ENCODE measurements around the gene OAS2.

OAS2 gene

DNA sequence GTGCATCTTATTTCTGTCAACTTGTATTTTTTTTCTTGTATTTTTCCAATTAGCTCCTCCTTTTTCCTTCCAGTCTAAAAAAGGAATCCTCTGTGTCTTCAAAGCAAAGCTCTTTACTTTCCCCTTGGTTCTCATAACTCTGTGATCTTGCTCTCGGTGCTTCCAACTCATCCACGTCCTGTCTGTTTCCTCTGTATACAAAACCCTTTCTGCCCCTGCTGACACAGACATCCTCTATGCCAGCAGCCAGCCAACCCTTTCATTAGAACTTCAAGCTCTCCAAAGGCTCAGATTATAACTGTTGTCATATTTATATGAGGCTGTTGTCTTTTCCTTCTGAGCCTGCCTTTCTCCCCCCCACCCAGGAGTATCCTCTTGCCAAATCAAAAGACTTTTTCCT is 32.4 kb downstream of the OAS2 start:
- Histone ChIP-seq H3K36me3 (ENCODE audit: control insufficient read depth, insufficient read depth, low read length) (no peaks in the 10 kb centered on the region), H3K4me1 (ENCODE audit: control insufficient read depth, insufficient read depth, low read length) (no peaks in the 10 kb centered on the region), H3K27me3 (ENCODE audit: control insufficient read depth, insufficient read depth, low read length, poor library complexity, severe bottlenecking) (no peaks in the 10 kb centered on the region), H3K27ac (ENCODE audit: insufficient read depth, low read depth, low read length, poor library complexity, severe bottlenecking) (no peak overlapping the region), H3K4me3 (ENCODE audit: insufficient read depth, low read depth, low read length) (no peak overlapping the region), H3K9me3 (ENCODE audit: control insufficient read depth, low read length) (peaks cover 5% of the 10 kb centered on the region)
- WGBS, 2 experiments = 83 to 84% methylated on average over 2 of the region's 2 CpGs

DNA sequence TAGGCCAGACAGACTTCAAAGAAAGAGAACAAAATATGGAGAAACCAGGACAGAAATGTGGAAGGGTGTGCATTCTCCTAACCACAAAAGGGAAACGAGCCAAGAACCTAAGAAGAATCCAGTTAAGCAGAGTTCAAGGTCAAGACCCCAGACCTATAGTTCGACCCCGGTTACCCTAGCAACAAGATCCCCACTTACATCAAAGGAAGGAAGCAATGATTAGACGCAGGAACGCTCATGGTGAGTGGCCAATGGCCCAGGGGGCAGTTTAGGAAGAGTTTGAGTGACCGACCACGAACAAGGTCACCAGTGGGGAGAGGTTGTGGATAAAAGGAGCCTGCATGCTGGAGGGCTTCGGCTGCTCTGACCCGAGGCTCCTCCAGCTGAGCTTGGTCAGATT is 36.2 kb downstream of the OAS2 start:
- no peaks in the 10 kb centered on the region for H3K36me3 ChIP-seq (ENCODE audit: control insufficient read depth, insufficient read depth, low read length)
- H3K27me3 ChIP-seq (ENCODE audit: control insufficient read depth, insufficient read depth, low read length, poor library complexity, severe bottlenecking) = no peaks in the 10 kb centered on the region
- H3K4me1 ChIP-seq (ENCODE audit: control insufficient read depth, insufficient read depth, low read length) = peaks cover 5% of the 10 kb centered on the region
- 92 to 93% methylated on average over 9 of the region's 9 CpGs for WGBS, 2 experiments
- H3K27ac ChIP-seq (ENCODE audit: insufficient read depth, low read depth, low read length, poor library complexity, severe bottlenecking) = no peak overlapping the region
- peaks cover 5% of the 10 kb centered on the region for H3K9me3 ChIP-seq (ENCODE audit: control insufficient read depth, low read length)
- H3K4me3 ChIP-seq (ENCODE audit: insufficient read depth, low read depth, low read length) = no peak overlapping the region

DNA sequence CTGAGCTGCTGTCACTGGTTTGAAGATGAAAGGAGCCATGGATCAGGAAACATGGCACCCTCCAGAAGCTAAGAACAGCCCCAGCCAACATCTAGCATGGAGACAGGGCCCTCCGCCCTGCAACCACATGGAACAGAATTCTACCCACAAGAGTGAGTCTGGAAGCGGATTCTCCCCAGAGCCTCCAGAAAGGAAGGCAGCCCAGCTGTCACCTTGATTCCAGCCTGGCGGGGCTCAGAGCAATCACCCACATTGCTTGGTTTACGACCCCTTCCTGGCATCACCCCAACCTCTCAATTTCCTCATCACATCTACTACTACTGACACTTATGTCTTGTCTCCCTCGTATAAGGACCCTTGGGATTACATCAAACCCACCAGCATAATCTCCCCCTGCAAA is 38.5 kb downstream of the OAS2 start:
- no peaks in the 10 kb centered on the region for H3K27me3 ChIP-seq (ENCODE audit: control insufficient read depth, insufficient read depth, low read length, poor library complexity, severe bottlenecking)
- H3K4me3 ChIP-seq (ENCODE audit: insufficient read depth, low read depth, low read length) = no peak overlapping the region
- H3K27ac ChIP-seq (ENCODE audit: insufficient read depth, low read depth, low read length, poor library complexity, severe bottlenecking) = no peak overlapping the region
- H3K36me3 ChIP-seq (ENCODE audit: control insufficient read depth, insufficient read depth, low read length) = no peaks in the 10 kb centered on the region
- 89 to 90% methylated on average over 5 of the region's 5 CpGs for WGBS, 2 experiments
- no peaks in the 10 kb centered on the region for H3K9me3 ChIP-seq (ENCODE audit: control insufficient read depth, low read length)
- peaks cover 5% of the 10 kb centered on the region for H3K4me1 ChIP-seq (ENCODE audit: control insufficient read depth, insufficient read depth, low read length)

DNA sequence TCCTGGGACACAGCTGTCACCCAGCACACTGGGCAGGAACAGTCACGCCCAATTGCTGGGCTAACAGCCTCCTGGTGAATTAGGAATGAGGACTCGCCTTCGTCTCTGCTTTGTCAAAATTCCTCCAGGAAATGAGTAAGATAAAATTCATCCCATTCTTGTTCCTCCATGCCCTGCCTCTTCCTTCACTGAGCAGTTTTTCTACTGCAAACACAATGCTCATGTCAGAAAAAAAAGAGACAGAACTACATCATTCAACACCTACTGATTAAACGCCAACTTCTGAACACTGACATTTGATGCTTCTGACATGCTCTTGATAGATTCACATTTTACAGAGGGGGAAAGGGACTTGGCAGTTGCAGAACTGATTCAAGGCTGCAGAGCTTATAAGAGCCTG is 40.7 kb downstream of the OAS2 start:
- no peaks in the 10 kb centered on the region for H3K27me3 ChIP-seq (ENCODE audit: control insufficient read depth, insufficient read depth, low read length, poor library complexity, severe bottlenecking)
- WGBS, 2 experiments = 78 to 85% methylated on average over 4 of the region's 4 CpGs
- no peaks in the 10 kb centered on the region for H3K36me3 ChIP-seq (ENCODE audit: control insufficient read depth, insufficient read depth, low read length)
- no peaks in the 10 kb centered on the region for H3K9me3 ChIP-seq (ENCODE audit: control insufficient read depth, low read length)
- no peak overlapping the region for H3K27ac ChIP-seq (ENCODE audit: insufficient read depth, low read depth, low read length, poor library complexity, severe bottlenecking)
- H3K4me3 ChIP-seq (ENCODE audit: insufficient read depth, low read depth, low read length) = no peak overlapping the region
- H3K4me1 ChIP-seq (ENCODE audit: control insufficient read depth, insufficient read depth, low read length) = peaks cover 5% of the 10 kb centered on the region

DNA sequence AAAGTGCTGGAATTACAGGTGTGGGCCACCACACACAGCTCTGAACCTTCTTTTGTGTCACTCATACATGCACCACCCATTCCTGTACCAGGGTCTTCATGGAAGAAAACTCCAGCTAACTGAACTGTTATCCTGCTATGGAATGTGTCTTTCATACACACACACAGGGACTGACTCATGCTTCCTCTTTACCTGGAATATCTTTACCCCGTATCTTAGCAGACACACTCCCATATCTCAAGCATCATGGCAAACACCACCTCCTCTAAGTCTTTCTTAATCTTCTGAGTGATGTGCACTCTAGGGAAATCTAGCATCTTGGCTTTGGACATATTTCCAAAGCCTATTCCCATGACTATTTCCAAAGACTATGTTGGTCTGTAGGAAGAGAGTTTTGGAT is 43.2 kb downstream of the OAS2 start:
- WGBS, 2 experiments = 94 to 96% methylated on average over 1 of the region's 1 CpG
- no peaks in the 10 kb centered on the region for H3K9me3 ChIP-seq (ENCODE audit: control insufficient read depth, low read length)
- no peaks in the 10 kb centered on the region for H3K36me3 ChIP-seq (ENCODE audit: control insufficient read depth, insufficient read depth, low read length)
- no peak overlapping the region for H3K27ac ChIP-seq (ENCODE audit: insufficient read depth, low read depth, low read length, poor library complexity, severe bottlenecking)
- no peaks in the 10 kb centered on the region for H3K27me3 ChIP-seq (ENCODE audit: control insufficient read depth, insufficient read depth, low read length, poor library complexity, severe bottlenecking)
- H3K4me1 ChIP-seq (ENCODE audit: control insufficient read depth, insufficient read depth, low read length) = peaks cover 5% of the 10 kb centered on the region
- no peak overlapping the region for H3K4me3 ChIP-seq (ENCODE audit: insufficient read depth, low read depth, low read length)

DNA sequence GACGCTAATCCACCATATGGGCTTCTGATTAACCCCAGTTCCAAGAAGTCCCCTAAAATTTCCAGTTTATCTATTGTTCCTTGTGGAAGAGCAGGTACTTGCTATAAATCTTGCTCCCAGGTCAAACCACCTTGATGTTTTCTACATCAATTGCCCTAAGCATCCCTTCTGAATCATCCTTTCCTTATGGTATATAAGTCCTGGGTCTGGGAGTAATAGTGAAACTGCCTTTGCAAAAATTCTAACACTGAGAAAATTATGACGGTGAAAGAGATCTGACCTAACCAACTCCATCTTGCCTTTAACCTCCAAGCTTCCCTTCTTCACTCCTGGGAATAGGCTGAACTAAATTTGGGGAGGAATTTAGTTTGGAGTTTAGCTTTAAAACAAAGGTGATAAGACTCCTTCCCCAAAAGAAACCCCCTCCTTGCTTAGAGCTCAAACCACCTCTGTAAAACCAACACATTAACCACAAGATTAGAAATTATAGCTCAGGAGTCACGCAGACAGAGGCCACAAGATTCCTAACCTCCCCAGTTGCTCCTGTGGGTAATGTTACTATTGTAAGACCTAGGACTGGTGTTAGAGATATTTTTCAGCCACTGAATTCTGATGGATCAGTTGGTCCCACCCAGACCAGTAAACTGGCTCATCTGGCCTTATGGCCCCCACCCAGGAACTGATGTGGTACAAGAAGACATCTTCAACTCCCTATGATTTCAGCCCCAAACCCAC is 44.4 kb downstream of the OAS2 start:
- H3K27ac ChIP-seq (ENCODE audit: insufficient read depth, low read depth, low read length, poor library complexity, severe bottlenecking) = no peak overlapping the region
- H3K27me3 ChIP-seq (ENCODE audit: control insufficient read depth, insufficient read depth, low read length, poor library complexity, severe bottlenecking) = no peaks in the 10 kb centered on the region
- no peaks in the 10 kb centered on the region for H3K9me3 ChIP-seq (ENCODE audit: control insufficient read depth, low read length)
- WGBS, 2 experiments = 92 to 96% methylated on average over 2 of the region's 3 CpGs
- peaks cover 5% of the 10 kb centered on the region for H3K4me1 ChIP-seq (ENCODE audit: control insufficient read depth, insufficient read depth, low read length)
- no peak overlapping the region for H3K4me3 ChIP-seq (ENCODE audit: insufficient read depth, low read depth, low read length)
- H3K36me3 ChIP-seq (ENCODE audit: control insufficient read depth, insufficient read depth, low read length) = no peaks in the 10 kb centered on the region

DNA sequence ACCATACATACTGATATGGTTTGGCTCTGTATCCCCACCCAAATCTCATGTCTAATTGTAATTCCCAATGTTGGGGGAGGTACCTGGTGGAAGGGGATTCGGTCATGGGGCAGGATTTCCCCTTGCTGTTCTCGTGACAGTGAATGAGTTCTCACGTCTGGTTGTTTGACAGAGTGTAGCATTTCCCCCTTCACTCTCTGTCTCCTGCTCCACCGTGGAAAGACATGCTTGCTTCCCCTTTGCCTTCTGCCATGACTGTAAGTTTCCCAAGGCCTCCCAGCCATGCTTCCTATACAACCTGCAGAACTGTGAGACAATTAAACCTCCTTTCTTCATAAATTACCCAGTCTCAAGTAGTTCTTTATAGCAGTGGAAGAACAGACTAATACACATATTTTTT is 49.4 kb downstream of the OAS2 start:
- H3K27me3 ChIP-seq (ENCODE audit: control insufficient read depth, insufficient read depth, low read length, poor library complexity, severe bottlenecking) = no peaks in the 10 kb centered on the region
- no peaks in the 10 kb centered on the region for H3K4me1 ChIP-seq (ENCODE audit: control insufficient read depth, insufficient read depth, low read length)
- H3K9me3 ChIP-seq (ENCODE audit: control insufficient read depth, low read length) = no peaks in the 10 kb centered on the region
- no peak overlapping the region for H3K4me3 ChIP-seq (ENCODE audit: insufficient read depth, low read depth, low read length)
- no peak overlapping the region for H3K27ac ChIP-seq (ENCODE audit: insufficient read depth, low read depth, low read length, poor library complexity, severe bottlenecking)
- 79 to 84% methylated on average over 4 of the region's 4 CpGs for WGBS, 2 experiments
- H3K36me3 ChIP-seq (ENCODE audit: control insufficient read depth, insufficient read depth, low read length) = no peaks in the 10 kb centered on the region

DNA sequence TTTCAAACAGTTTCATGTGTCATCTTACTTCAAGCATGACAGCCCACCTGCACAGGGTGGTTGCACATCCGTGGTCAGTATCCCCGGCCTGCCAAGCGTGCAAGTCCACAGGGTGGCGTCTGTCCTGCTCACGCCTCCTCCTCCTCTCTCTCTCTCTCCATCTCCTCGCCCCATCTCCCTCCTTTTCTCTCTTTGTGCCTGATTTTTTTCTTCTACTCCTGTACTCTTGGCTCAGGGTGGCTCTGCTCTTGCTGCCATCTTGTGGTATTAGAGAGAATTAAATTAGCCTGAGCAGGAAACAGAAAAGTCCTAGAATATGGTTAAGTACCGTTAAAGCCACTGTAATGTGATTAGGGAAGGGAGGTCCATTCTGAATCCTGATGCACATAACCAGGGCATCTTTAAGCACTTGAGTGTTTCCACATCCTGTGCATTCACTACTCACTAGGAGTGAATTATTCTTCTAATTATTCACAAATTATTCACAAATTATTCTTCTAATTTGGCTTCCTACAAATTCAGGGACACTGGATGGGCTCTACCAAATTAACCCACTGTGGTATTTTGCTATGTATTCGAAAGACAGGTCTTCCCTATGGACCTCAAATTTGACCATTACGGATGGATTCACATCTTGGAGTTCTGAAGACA is 52.7 kb downstream of the OAS2 start:
- Histone ChIP-seq H3K27ac (ENCODE audit: insufficient read depth, low read depth, low read length, poor library complexity, severe bottlenecking) (no peak overlapping the region), H3K4me3 (ENCODE audit: insufficient read depth, low read depth, low read length) (no peak overlapping the region), H3K36me3 (ENCODE audit: control insufficient read depth, insufficient read depth, low read length) (no peaks in the 10 kb centered on the region), H3K9me3 (ENCODE audit: control insufficient read depth, low read length) (no peaks in the 10 kb centered on the region), H3K27me3 (ENCODE audit: control insufficient read depth, insufficient read depth, low read length, poor library complexity, severe bottlenecking) (no peaks in the 10 kb centered on the region), H3K4me1 (ENCODE audit: control insufficient read depth, insufficient read depth, low read length) (no peaks in the 10 kb centered on the region)
- WGBS, 2 experiments = 15 to 16% methylated on average over 9 of the region's 9 CpGs

DNA sequence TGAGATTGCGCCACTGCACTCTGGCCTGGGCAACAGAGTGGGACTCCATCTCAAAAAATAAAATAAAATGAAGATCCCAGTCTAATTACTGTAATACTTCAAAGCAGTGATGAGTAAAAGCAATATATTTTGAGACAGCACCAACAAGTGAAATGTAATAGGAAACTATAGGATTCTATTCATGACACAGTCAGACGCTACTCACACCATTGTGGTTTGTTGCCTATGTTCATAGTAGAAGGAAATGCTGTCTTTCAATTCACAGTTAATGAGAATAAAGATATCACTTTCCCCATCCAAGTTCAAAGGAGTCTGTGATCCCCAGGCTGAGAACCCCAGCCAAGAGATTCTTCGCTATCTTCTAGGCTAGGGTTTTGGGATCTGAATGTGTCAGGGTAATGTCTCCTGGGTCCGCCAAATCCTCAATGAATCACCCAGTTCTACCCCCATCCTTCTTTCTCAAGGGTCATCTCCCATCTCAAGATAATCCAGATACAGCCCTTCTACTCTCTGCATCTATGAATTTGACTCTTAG is 61.7 kb downstream of the OAS2 start:
- Histone ChIP-seq H3K4me1 (ENCODE audit: control insufficient read depth, insufficient read depth, low read length) (no peaks in the 10 kb centered on the region), H3K9me3 (ENCODE audit: control insufficient read depth, low read length) (no peaks in the 10 kb centered on the region), H3K27me3 (ENCODE audit: control insufficient read depth, insufficient read depth, low read length, poor library complexity, severe bottlenecking) (peaks cover 4% of the 10 kb centered on the region), H3K36me3 (ENCODE audit: control insufficient read depth, insufficient read depth, low read length) (no peaks in the 10 kb centered on the region), H3K4me3 (ENCODE audit: insufficient read depth, low read depth, low read length) (no peak overlapping the region), H3K27ac (ENCODE audit: insufficient read depth, low read depth, low read length, poor library complexity, severe bottlenecking) (no peak overlapping the region)
- 61 to 70% methylated on average over 3 to 4 of the region's 4 CpGs for WGBS, 2 experiments

DNA sequence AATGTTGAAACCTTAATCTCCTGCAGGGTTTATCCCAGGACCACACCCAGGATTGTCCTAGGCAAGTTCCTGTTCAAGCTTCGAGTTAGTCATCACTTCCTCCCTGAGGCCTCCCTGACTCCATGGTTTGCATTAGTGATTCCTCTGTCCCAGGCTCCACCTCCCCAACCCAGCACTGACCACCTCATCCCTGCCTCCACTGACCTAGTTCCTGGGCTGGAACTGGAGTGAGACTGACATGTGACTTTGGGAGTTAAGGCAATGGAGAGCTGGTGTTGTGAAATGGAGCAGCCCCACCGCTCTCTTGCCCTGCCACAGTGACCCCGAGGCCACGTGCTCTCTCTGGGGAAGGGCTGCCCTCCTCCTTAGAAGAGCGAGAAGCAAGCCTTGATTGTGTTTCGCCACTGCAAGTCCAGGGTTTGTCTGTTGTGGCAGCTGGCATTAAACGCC is 62.4 kb downstream of the OAS2 start:
- Histone ChIP-seq H3K27ac (ENCODE audit: insufficient read depth, low read depth, low read length, poor library complexity, severe bottlenecking) (no peak overlapping the region), H3K27me3 (ENCODE audit: control insufficient read depth, insufficient read depth, low read length, poor library complexity, severe bottlenecking) (peaks cover 9% of the 10 kb centered on the region), H3K4me1 (ENCODE audit: control insufficient read depth, insufficient read depth, low read length) (no peaks in the 10 kb centered on the region), H3K36me3 (ENCODE audit: control insufficient read depth, insufficient read depth, low read length) (no peaks in the 10 kb centered on the region), H3K9me3 (ENCODE audit: control insufficient read depth, low read length) (no peaks in the 10 kb centered on the region), H3K4me3 (ENCODE audit: insufficient read depth, low read depth, low read length) (no peak overlapping the region)
- WGBS, 2 experiments = 85 to 88% methylated on average over 7 of the region's 7 CpGs

Data from ectodermal cell (in vitro differentiated cells).